Measurements from ENCODE around the gene MEP1A. TPM values are rescaled to one million over a fixed set of nuclear protein-coding genes. Genes with fewer than 3 reads are reported as not detected.
"Not testable (repeated sequence)": the region's sequence is repeated elsewhere in the genome, so short reads cannot be mapped to it uniquely, and the experiment has no call there.

The MEP1A gene
- total RNA-seq, 1 donor from 2014 or later = not detected

GRCh38 chr6:46772016-46772415 lies 21.2 kb upstream of the MEP1A start:
- H3K4me3 ChIP-seq = no peak overlapping the region
- TF ChIP-seq CTCF (IDR thresholded peaks at IDR 0.05) = no peak
- no peak for ATAC-seq
- no peaks in the 10 kb centered on the region for H3K9me3 ChIP-seq
- no peaks in the 10 kb centered on the region for H3K27me3 ChIP-seq
- peak overlapping the region; percentile 24 for H3K27ac ChIP-seq
- no peaks in the 10 kb centered on the region for H3K36me3 ChIP-seq
- intact Hi-C loops (cut with DNase I) = no loop called here
- no peak for DNase-seq
- H3K4me1 ChIP-seq = peaks cover 6% of the 10 kb centered on the region

- ATAC-seq (peak; percentile 90), DNase-seq (no peak)
- Histone ChIP-seq H3K36me3 (no peaks in the 10 kb centered on the region), H3K27ac (peak overlapping the region; percentile 65), H3K27me3 (no peaks in the 10 kb centered on the region), H3K4me1 (peaks cover 6% of the 10 kb centered on the region), H3K9me3 (no peaks in the 10 kb centered on the region), H3K4me3 (no peak overlapping the region)
- intact Hi-C loops (cut with DNase I) = no loop called here
- no peak for TF ChIP-seq CTCF (IDR thresholded peaks at IDR 0.05)
These were observed 20.4 kb upstream of the MEP1A start for GRCh38 chr6:46772762-46773161.

GRCh38 chr6:46773201-46773855 lies 19.9 kb upstream of the MEP1A start:
- no peak for ATAC-seq
- intact Hi-C loops (cut with DNase I) = no loop called here
- H3K36me3 ChIP-seq = no peaks in the 10 kb centered on the region
- H3K9me3 ChIP-seq = no peaks in the 10 kb centered on the region
- no peak for TF ChIP-seq CTCF (IDR thresholded peaks at IDR 0.05)
- peaks cover 3% of the 10 kb centered on the region for H3K27me3 ChIP-seq
- no peak overlapping the region for H3K4me3 ChIP-seq
- H3K27ac ChIP-seq = peak overlapping the region; percentile 65
- no peak for DNase-seq
- H3K4me1 ChIP-seq = peaks cover 6% of the 10 kb centered on the region

- H3K36me3 ChIP-seq; H3K27me3 ChIP-seq; DNase-seq; H3K27ac ChIP-seq; H3K4me1 ChIP-seq; ATAC-seq; intact Hi-C loops (cut with DNase I); H3K4me3 ChIP-seq; H3K9me3 ChIP-seq: not testable (repeated sequence)
These were observed 18.5 kb upstream of the MEP1A start for GRCh38 chr6:46774736-46775135.

- peaks cover 6% of the 10 kb centered on the region for H3K4me1 ChIP-seq
- intact Hi-C loops (cut with DNase I) = no loop called here
- peak; percentile 59 for ATAC-seq
- peaks cover 3% of the 10 kb centered on the region for H3K27me3 ChIP-seq
- no peaks in the 10 kb centered on the region for H3K36me3 ChIP-seq
- no peak overlapping the region for H3K4me3 ChIP-seq
- no peak for DNase-seq
- H3K9me3 ChIP-seq = no peaks in the 10 kb centered on the region
- no peak overlapping the region for H3K27ac ChIP-seq
- no peak for TF ChIP-seq CTCF (IDR thresholded peaks at IDR 0.05)
These were observed 17.0 kb upstream of the MEP1A start for GRCh38 chr6:46776070-46776712.

GRCh38 chr6:46777476-46778346 lies 15.5 kb upstream of the MEP1A start:
- Histone ChIP-seq H3K4me1 (peaks cover 6% of the 10 kb centered on the region), H3K9me3 (no peaks in the 10 kb centered on the region), H3K27ac (no peak overlapping the region), H3K27me3 (peaks cover 3% of the 10 kb centered on the region), H3K4me3 (no peak overlapping the region), H3K36me3 (no peaks in the 10 kb centered on the region)
- DNase-seq = no peak
- ATAC-seq = no peak
- TF ChIP-seq CTCF (IDR thresholded peaks at IDR 0.05) = no peak
- intact Hi-C loops (cut with DNase I) = no loop called here
